GM23338 (cell line): ENCODE data around the gene STAT1. TPM values are rescaled to one million over a fixed set of nuclear protein-coding genes. Genes with fewer than 3 reads are reported as not detected.

ENCODE experiments used
- ATAC-seq: fragments of 200-7000 bp; cut with Tn5 transposase; 3 replicates; pipeline ENCODE4 v1.9.1; 2020
- DNase-seq: peaks from one replicate; pipeline ENCODE4 v3.0.0-alpha.2; 2015; ENCODE audit warnings: low spot score
- H2AFZ ChIP-seq: fragments of 200-600 bp; sonication (generic); 2 replicates; pipeline ENCODE4 v1.8.0; 2016; ENCODE audit warnings: antibody characterized with exemption, mild to moderate bottlenecking, moderate library complexity
- H3F3A ChIP-seq: fragments of 200-600 bp; sonication (generic); replicated peaks from 2 replicates; pipeline ENCODE4 v1.8.0; 2017; ENCODE audit warnings: antibody characterized with exemption, mixed run types, low read depth
- H3K27ac ChIP-seq: fragments of 200-600 bp; sonication (generic); 2 replicates; pipeline ENCODE4 v1.6.1; 2016; ENCODE audit warnings: low read depth
- H3K27me3 ChIP-seq: fragments of 200-600 bp; sonication (generic); 2 replicates; pipeline ENCODE4 v1.8.0; 2016; ENCODE audit warnings: mild to moderate bottlenecking, mixed run types, moderate library complexity; ENCODE audit not compliant: insufficient read depth
- H3K36me3 ChIP-seq: fragments of 200-600 bp; sonication (generic); 2 replicates; pipeline ENCODE4 v1.8.0; 2016; ENCODE audit warnings: mild to moderate bottlenecking; ENCODE audit not compliant: insufficient read depth
- H3K4me1 ChIP-seq: fragments of 200-600 bp; sonication (generic); 2 replicates; pipeline ENCODE4 v1.8.0; 2016; ENCODE audit warnings: mild to moderate bottlenecking, moderate library complexity; ENCODE audit not compliant: insufficient read depth
- H3K4me2 ChIP-seq: fragments of 200-600 bp; sonication (generic); 2 replicates; pipeline ENCODE4 v1.7.1; 2017; ENCODE audit warnings: mixed run types
- H3K4me3 ChIP-seq: fragments of 200-600 bp; sonication (generic); 2 replicates; pipeline ENCODE4 v1.6.1; 2016; ENCODE audit warnings: mixed run types
- H3K79me2 ChIP-seq: fragments of 200-600 bp; sonication (generic); replicated peaks from 2 replicates; pipeline ENCODE4 v1.8.0; 2017; ENCODE audit warnings: mild to moderate bottlenecking; ENCODE audit not compliant: insufficient read depth
- H3K9me2 ChIP-seq: fragments of 200-600 bp; sonication (generic); 2 replicates; pipeline ENCODE4 v1.8.0; 2017; ENCODE audit not compliant: insufficient read depth
- H4K20me1 ChIP-seq: fragments of 200-600 bp; sonication (generic); replicated peaks from 2 replicates; pipeline ENCODE4 v1.8.0; 2017; ENCODE audit warnings: mild to moderate bottlenecking; ENCODE audit not compliant: insufficient read depth
- H3K27ac Mint-ChIP-seq: 2 replicates; pipeline ENCODE4 v1.8.0; 2020; ENCODE audit warnings: inconsistent platforms, mild to moderate bottlenecking, moderate library complexity, mixed read lengths
- H3K27me3 Mint-ChIP-seq: 3 replicates; pipeline ENCODE4 v1.8.0; 2022; ENCODE audit warnings: low read depth, mild to moderate bottlenecking, moderate library complexity, mixed read lengths, inconsistent platforms; ENCODE audit not compliant: insufficient read depth, poor library complexity
- H3K36me3 Mint-ChIP-seq: 3 replicates; pipeline ENCODE4 v1.8.0; 2021; ENCODE audit warnings: low read depth, mild to moderate bottlenecking, inconsistent platforms, moderate library complexity, mixed read lengths
- H3K4me1 Mint-ChIP-seq: 3 replicates; pipeline ENCODE4 v1.8.0; 2020; ENCODE audit warnings: mild to moderate bottlenecking, inconsistent platforms, mixed read lengths
- H3K4me3 Mint-ChIP-seq: 3 replicates; pipeline ENCODE4 v1.8.0; 2021; ENCODE audit warnings: moderate library complexity, mild to moderate bottlenecking, inconsistent platforms, mixed read lengths
- H3K9me3 Mint-ChIP-seq: 3 replicates; pipeline ENCODE4 v1.8.0; 2020; ENCODE audit warnings: moderate library complexity, mild to moderate bottlenecking, inconsistent platforms, mixed read lengths
- EZH2 ChIP-seq: fragments of 200-600 bp; sonication (generic); IDR thresholded peaks from one replicate; pipeline ENCODE4 v1.8.0; 2017; ENCODE audit warnings: antibody characterized with exemption, mild to moderate bottlenecking, low read depth; ENCODE audit not compliant: unreplicated experiment
- EZH2phosphoT487 ChIP-seq: fragments of 200-600 bp; sonication (generic); IDR thresholded peaks from one replicate; pipeline ENCODE4 v1.8.1; 2018; ENCODE audit warnings: antibody characterized with exemption; ENCODE audit not compliant: unreplicated experiment
- POLR2AphosphoS5 ChIP-seq: IDR thresholded peaks from 2 replicates; pipeline ENCODE4 v1.6.1; 2016; ENCODE audit warnings: antibody characterized with exemption, low read depth
- ZNF114 ChIP-seq: fragments of 250-450 bp; sonication (Bioruptor Pico); IDR thresholded peaks from 2 replicates; pipeline ENCODE4 v1.5.0; 2020; ENCODE audit warnings: mild to moderate bottlenecking, moderate library complexity
- ZNF331 ChIP-seq: fragments of 250-450 bp; sonication (Bioruptor Pico); IDR thresholded peaks from 2 replicates; pipeline ENCODE4 v1.5.0; 2020; ENCODE audit warnings: low read depth, mild to moderate bottlenecking, moderate library complexity
- polyA plus RNA-seq: library from polyadenylated mRNA; unstranded; fragments of >200 nt; fragmentation: Nextera tagmentation; extraction: Ambion mirVana; gene quantifications from 2 replicates; pipeline ENCODE4 v1.2.1, GENCODE V29; 2016
- total RNA-seq: library from RNA; depleted of rRNA; stranded (reverse); fragments of >200 nt; shearing (Covaris generic); gene quantifications from 2 replicates; pipeline ENCODE4 v1.2.3, GENCODE V29; 2014
- TF ChIP-seq, protein P1 (sequence below): IDR thresholded peaks from one replicate; pipeline ENCODE4 v1.6.1; 2018; ENCODE audit warnings: antibody characterized with exemption; ENCODE audit not compliant: unreplicated experiment
- TF ChIP-seq, protein P2 (sequence below), 2 experiments: fragments of 200-600 bp in 1 of 2; sonication (generic) in 1 of 2; conservative IDR thresholded peaks; 2 replicates each; pipeline versions ENCODE4 v1.5.1 to v1.6.1; 2016 to 2017; ENCODE audit warnings: antibody characterized with exemption in 2 of 2, low read depth in 2 of 2, mild to moderate bottlenecking in 2 of 2, moderate library complexity in 1 of 2
- TF ChIP-seq, protein P3 (sequence below): IDR thresholded peaks from 2 replicates; pipeline ENCODE4 v1.6.1; 2016; ENCODE audit warnings: antibody characterized with exemption

The STAT1 gene
- total and polyA plus RNA-seq, 2 experiments from 2014 or later, result 15.1 to 47.4 TPM

DNA sequence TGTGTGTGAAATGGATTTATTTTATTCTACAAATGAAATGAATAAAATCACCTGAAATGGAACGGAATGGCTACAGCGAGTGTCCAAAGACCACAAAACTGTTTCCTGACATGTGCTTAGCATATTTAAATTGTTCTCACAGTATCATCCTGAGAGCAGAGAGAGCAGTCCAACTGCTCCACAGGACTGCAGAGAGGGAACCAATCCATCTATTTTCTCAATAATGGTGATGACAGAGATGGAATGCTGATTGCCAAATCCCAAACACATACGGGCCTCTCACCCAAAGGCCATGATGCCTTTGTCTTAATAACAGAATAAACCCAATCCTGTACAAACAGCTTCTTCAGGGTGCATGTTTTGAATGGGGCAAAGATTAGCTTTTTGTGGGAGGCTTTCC, 41.1 kb downstream of the STAT1 start (continued):
- TF ChIP-seq, protein P1, sequence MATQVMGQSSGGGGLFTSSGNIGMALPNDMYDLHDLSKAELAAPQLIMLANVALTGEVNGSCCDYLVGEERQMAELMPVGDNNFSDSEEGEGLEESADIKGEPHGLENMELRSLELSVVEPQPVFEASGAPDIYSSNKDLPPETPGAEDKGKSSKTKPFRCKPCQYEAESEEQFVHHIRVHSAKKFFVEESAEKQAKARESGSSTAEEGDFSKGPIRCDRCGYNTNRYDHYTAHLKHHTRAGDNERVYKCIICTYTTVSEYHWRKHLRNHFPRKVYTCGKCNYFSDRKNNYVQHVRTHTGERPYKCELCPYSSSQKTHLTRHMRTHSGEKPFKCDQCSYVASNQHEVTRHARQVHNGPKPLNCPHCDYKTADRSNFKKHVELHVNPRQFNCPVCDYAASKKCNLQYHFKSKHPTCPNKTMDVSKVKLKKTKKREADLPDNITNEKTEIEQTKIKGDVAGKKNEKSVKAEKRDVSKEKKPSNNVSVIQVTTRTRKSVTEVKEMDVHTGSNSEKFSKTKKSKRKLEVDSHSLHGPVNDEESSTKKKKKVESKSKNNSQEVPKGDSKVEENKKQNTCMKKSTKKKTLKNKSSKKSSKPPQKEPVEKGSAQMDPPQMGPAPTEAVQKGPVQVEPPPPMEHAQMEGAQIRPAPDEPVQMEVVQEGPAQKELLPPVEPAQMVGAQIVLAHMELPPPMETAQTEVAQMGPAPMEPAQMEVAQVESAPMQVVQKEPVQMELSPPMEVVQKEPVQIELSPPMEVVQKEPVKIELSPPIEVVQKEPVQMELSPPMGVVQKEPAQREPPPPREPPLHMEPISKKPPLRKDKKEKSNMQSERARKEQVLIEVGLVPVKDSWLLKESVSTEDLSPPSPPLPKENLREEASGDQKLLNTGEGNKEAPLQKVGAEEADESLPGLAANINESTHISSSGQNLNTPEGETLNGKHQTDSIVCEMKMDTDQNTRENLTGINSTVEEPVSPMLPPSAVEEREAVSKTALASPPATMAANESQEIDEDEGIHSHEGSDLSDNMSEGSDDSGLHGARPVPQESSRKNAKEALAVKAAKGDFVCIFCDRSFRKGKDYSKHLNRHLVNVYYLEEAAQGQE, result no peak
- TF ChIP-seq ZNF114 (CRISPR knock-in tag) (no peak), POLR2AphosphoS5 (no peak), EZH2phosphoT487 (no peak)
- TF ChIP-seq, protein P2, sequence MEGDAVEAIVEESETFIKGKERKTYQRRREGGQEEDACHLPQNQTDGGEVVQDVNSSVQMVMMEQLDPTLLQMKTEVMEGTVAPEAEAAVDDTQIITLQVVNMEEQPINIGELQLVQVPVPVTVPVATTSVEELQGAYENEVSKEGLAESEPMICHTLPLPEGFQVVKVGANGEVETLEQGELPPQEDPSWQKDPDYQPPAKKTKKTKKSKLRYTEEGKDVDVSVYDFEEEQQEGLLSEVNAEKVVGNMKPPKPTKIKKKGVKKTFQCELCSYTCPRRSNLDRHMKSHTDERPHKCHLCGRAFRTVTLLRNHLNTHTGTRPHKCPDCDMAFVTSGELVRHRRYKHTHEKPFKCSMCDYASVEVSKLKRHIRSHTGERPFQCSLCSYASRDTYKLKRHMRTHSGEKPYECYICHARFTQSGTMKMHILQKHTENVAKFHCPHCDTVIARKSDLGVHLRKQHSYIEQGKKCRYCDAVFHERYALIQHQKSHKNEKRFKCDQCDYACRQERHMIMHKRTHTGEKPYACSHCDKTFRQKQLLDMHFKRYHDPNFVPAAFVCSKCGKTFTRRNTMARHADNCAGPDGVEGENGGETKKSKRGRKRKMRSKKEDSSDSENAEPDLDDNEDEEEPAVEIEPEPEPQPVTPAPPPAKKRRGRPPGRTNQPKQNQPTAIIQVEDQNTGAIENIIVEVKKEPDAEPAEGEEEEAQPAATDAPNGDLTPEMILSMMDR (conservative IDR thresholded peaks at IDR 0.05; ENCODE audit: low read depth in 2 of 2), result no peak

DNA sequence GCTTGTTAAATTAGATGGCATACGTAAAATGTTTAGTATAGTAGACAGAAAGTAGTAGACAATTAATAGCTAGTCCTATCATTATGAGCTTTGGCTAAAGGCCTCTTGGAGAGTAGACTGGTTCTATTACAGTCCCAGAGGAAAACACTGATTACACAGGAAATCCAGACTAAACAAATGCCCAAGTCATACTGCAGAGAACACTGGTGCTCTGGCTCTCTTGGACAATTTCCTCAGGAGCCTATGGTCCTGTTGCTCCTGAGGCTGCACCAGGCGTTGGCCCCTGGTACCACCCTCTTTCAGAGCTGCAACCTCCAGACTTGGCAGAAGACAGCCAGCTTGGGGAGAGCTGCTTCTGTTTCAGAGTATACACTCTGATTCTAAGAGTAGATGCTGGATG, 41.8 kb downstream of the STAT1 start:
- DNase-seq (no peak), ATAC-seq (no peak)
- Histone ChIP-seq H4K20me1 (no peaks in the 10 kb centered on the region; the same call in 1 of the 2 replicates), H3K36me3 (peaks cover 46% of the 10 kb centered on the region), H3K27ac (no peak overlapping the region), H3F3A (no peaks in the 10 kb centered on the region), H3K9me2 (no peaks in the 10 kb centered on the region), H3K27me3 (no peaks in the 10 kb centered on the region), H3K4me1 (no peaks in the 10 kb centered on the region), H3K4me2 (no peak overlapping the region), H3K4me3 (no peak overlapping the region), H2AFZ (no peak overlapping the region), H3K79me2 (no peaks in the 10 kb centered on the region)
- Mint-ChIP-seq H3K36me3 (peaks cover 72% of the 10 kb centered on the region), H3K27ac (no peak overlapping the region), H3K27me3 (peaks cover 1% of the 10 kb centered on the region), H3K4me1 (no peaks in the 10 kb centered on the region), H3K4me3 (no peak overlapping the region), H3K9me3 (no peaks in the 10 kb centered on the region; the same call in 2 of the 3 replicates)
- TF ChIP-seq POLR2AphosphoS5 (no peak), EZH2 (no peak), ZNF331 (CRISPR knock-in tag) (no peak), EZH2phosphoT487 (no peak), ZNF114 (CRISPR knock-in tag) (no peak)
- TF ChIP-seq, protein P1, result no peak
- TF ChIP-seq, protein P3, sequence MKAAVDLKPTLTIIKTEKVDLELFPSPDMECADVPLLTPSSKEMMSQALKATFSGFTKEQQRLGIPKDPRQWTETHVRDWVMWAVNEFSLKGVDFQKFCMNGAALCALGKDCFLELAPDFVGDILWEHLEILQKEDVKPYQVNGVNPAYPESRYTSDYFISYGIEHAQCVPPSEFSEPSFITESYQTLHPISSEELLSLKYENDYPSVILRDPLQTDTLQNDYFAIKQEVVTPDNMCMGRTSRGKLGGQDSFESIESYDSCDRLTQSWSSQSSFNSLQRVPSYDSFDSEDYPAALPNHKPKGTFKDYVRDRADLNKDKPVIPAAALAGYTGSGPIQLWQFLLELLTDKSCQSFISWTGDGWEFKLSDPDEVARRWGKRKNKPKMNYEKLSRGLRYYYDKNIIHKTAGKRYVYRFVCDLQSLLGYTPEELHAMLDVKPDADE, result no peak
